Mucosa of stomach (tissue), 1 donor: ENCODE data around the gene EXTL1.

Experiments used
- H3K27me3 ChIP-seq: one replicate; pipeline ENCODE4 v1.7.0; 2013; ENCODE audit warnings: mild to moderate bottlenecking, low read length; ENCODE audit not compliant: control insufficient read depth, insufficient read depth
- H3K36me3 ChIP-seq: one replicate; pipeline ENCODE4 v1.7.0; 2013; ENCODE audit warnings: low read length; ENCODE audit not compliant: control insufficient read depth, insufficient read depth
- H3K4me1 ChIP-seq: one replicate; pipeline ENCODE4 v1.7.0; 2013; ENCODE audit warnings: mild to moderate bottlenecking, low read length; ENCODE audit not compliant: control insufficient read depth, insufficient read depth
- H3K4me3 ChIP-seq: one replicate; pipeline ENCODE4 v1.7.0; 2013; ENCODE audit warnings: low read length
- H3K9ac ChIP-seq: one replicate; pipeline ENCODE4 v1.7.0; 2013; ENCODE audit warnings: mild to moderate bottlenecking, low read length, moderate library complexity
- H3K9me3 ChIP-seq: one replicate; pipeline ENCODE4 v1.7.0; 2013; ENCODE audit warnings: mild to moderate bottlenecking, low read length, moderate library complexity; ENCODE audit not compliant: control insufficient read depth
- donor health status: Pancreatic carcinoma.

The EXTL1 gene

DNA sequence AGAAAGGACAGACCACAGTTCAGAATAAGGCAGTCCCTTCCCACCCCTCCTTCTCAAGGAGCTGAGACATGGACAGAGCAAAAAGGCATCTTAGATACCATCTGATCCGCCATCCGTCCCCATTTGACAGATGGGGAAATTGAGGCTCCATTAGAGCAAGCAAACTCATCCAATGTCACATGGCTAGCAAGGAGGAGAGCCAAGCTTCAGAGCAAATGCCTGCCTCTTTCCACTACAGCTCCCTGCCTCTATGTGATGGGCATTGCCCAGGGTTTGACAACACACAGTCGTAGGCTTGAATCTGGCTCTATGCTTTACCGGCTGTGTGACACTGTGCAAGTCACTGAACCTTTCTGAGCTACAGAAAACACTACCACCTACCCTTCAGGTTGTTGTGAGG, 20.4 kb downstream of the EXTL1 start:
- Histone ChIP-seq H3K27me3 (peaks cover 54% of the 10 kb centered on the region), H3K4me1 (peaks cover 5% of the 10 kb centered on the region), H3K9me3 (no peaks in the 10 kb centered on the region), H3K36me3 (no peaks in the 10 kb centered on the region), H3K9ac (no peak overlapping the region), H3K4me3 (no peak overlapping the region)

DNA sequence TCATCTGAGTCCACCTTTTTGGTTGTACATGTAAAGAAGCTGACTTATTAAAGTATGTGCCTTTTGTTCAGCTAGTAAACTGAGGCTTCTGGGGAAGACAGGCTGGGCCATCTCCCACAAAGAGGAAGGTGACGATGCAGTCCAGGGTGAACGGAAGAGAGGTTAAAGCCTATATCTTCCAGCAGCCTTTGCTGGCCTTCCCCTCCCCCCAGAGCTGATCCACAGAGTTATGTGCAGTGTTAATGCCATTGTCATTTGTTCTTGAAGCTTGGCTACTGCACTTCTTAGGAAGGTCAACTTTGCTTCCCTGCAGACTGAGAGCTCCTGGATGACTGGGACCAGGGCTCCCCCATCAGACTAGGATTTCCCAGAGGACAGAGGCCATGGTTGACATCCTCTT, 22.2 kb downstream of the EXTL1 start:
- Histone ChIP-seq H3K36me3 (no peaks in the 10 kb centered on the region), H3K27me3 (peaks cover 67% of the 10 kb centered on the region), H3K4me1 (peaks cover 5% of the 10 kb centered on the region), H3K9ac (no peak overlapping the region), H3K4me3 (no peak overlapping the region), H3K9me3 (no peaks in the 10 kb centered on the region)

DNA sequence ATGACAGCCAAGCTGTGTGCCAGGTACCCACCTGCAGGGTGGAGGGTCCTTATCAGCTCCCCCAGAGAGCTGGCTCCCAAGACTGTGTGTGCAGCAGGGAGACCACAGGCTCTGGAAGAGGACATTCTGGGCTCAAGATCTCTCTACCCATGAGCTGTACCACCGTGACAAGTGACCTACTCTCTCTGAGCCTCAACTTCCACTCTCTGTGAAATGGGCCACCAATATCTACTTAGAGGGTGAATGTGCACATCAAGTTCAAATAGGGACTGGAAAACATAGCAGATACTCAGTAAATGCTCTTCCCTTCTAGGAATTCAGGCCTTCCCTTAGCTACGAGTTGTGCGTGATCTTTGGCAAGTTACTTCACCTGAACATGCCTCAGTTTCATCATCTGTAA, 22.8 kb downstream of the EXTL1 start:
- no peak overlapping the region for H3K9ac ChIP-seq
- no peaks in the 10 kb centered on the region for H3K36me3 ChIP-seq
- H3K9me3 ChIP-seq, result no peaks in the 10 kb centered on the region
- H3K27me3 ChIP-seq, result peaks cover 71% of the 10 kb centered on the region
- peaks cover 5% of the 10 kb centered on the region for H3K4me1 ChIP-seq
- no peak overlapping the region for H3K4me3 ChIP-seq

DNA sequence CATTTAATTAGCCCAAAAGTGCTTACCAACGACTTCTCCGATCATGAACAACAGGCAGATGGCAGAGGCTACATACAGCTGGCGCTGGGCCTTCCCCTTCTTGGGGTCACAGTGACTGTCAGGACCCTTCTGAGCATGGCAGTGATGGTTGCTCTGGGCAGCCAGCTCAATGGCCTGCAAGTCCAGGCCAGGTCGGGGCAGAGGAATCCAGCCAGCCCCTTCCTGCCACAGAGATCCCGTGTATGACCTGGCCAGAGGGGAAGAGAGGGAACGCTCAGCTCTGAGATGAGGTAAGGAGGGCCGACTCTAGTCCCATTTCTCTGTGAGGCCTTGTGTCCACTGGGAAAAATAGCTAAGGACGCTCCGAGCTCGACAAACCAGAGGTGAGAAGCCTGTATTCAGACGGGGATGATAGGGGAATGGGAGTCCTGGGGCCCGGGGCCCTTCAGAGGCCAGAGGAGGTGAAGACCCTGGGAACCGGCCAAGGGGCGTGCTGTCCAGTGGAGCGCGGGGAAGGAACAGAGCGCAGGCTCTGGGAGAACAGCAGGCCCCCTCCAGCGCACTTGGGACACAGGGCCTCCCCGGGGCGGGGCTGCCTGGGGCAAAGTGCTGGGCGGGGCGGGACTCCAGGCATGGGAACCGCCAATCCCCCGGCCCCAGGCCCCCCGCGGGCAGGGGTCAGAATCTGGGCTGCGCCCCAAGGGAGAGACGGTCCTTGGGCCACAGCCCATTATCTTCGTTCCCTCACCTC, 23.6 kb downstream of the EXTL1 start:
- H3K27me3 ChIP-seq, result peaks cover 77% of the 10 kb centered on the region
- no peaks in the 10 kb centered on the region for H3K9me3 ChIP-seq
- H3K9ac ChIP-seq, result no peak overlapping the region
- no peaks in the 10 kb centered on the region for H3K36me3 ChIP-seq
- no peak overlapping the region for H3K4me3 ChIP-seq
- peaks cover 5% of the 10 kb centered on the region for H3K4me1 ChIP-seq

DNA sequence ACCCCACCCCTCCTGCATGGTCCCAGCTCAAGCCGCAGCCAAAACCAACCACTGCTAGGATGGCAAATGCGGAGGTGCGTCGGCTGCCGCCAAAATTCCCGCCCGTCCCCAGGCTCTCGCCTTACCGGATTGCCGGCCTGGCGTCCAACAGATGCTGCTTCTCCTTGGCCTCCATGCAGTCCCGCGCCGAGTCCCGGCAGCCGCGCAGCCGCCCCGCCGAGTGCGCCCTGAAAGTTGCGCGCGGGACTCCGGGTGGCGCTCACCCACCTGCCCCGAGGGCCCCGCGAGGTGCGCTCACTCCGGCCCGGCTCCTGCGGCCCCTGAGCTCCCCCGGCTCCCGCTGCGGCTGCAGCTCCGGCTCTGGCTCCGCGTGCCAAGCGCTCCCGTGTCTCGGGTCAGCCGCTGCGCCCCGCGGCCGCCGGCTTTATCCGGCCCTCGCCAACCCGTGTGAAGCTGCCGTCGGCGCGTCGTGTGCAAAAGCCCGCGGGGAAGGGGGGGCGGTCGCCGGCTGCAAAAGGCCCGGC, 24.2 kb downstream of the EXTL1 start, which contains the start of gene SLC30A2:
Gene SLC30A2, minus strand, starts transcription at position 397 of the 524 bp plus-strand sequence. Its CDS starts 222 bp downstream, at position 175.
- no peak within 1 kb of the TSS for H3K9ac ChIP-seq
- H3K27me3 ChIP-seq, result peaks cover 77% of the 10 kb centered on the region
- peaks cover 5% of the 10 kb centered on the region for H3K4me1 ChIP-seq
- no peak within 1 kb of the TSS for H3K4me3 ChIP-seq
- H3K9me3 ChIP-seq, result no peaks in the 10 kb centered on the region
- H3K36me3 ChIP-seq, result no peaks in the 10 kb centered on the region

DNA sequence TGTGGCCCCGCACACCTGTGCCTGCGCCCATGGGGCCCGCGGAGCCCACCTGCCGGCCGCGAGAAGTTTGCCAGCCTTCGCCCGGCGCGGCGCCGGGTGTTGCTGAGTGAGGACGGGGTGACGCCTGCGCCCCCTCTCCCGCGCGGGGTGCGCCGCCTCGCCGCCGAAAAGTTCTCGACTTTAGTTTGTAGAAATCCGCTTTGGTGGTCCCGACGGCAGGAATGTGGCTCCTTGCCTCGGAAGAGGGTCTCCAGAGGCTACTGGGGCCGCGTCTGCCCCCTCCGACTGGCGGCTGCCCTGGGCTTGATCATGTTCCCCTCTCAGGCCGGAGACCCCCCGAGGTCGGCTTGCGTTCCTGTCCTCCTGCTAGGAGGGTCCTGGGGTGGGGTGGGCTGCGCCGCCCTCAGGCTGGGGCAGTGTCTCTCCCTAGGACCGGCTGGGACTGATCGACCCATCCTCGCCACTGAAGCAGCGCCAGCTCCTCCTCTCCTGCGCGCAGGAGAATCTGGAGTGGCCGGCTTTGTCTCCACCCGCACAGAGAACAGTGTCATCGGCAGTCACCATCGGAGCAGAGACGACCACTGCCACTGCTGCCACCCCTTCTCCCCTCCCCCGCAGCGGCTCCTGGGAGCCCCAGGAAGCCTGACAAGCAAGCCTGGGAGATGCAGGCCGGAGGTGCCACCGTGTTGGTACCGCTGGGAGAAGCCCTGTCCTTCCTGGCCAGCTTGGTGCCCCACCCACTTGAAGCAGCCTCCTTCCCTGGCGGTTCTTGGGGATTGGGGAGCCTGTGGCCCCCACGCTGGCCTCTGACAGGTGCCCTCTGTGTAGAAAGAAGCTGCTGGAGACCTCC, 24.9 kb downstream of the EXTL1 start:
- Histone ChIP-seq H3K9me3 (no peaks in the 10 kb centered on the region), H3K4me3 (no peak overlapping the region), H3K36me3 (no peaks in the 10 kb centered on the region), H3K9ac (no peak overlapping the region), H3K4me1 (peaks cover 5% of the 10 kb centered on the region), H3K27me3 (peaks cover 76% of the 10 kb centered on the region)

DNA sequence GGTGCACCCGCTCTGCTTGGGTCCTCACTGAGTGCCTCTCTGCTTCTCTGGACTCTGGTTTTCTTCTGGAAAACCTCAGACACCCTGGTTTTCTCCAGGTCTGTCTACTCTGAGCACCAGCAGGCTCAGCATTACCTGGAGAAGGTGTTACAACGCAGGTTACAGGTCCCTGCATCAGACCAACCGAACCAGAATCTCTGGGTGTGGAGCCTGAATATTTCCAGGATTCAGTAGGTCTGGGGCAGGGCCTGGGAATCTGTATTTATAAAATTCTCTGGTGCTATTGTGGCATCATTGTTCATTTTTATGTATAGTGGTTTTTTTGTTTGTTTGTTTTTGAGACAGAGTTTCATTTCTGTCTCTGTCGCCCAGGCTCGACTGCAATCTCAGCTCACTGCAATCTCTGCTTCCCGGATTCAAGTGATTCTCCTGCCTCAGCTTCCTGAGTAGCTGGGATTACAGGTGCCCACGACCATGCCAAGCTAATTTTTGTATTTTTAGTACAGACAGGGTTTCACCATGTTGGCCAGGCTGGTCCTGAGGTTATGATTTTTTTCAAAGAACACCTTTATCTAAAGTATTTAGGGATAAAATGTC, 25.8 kb downstream of the EXTL1 start:
- H3K9ac ChIP-seq, result no peak overlapping the region
- H3K27me3 ChIP-seq, result peaks cover 68% of the 10 kb centered on the region
- H3K4me3 ChIP-seq, result no peak overlapping the region
- no peaks in the 10 kb centered on the region for H3K9me3 ChIP-seq
- H3K36me3 ChIP-seq, result no peaks in the 10 kb centered on the region
- H3K4me1 ChIP-seq, result peaks cover 5% of the 10 kb centered on the region

DNA sequence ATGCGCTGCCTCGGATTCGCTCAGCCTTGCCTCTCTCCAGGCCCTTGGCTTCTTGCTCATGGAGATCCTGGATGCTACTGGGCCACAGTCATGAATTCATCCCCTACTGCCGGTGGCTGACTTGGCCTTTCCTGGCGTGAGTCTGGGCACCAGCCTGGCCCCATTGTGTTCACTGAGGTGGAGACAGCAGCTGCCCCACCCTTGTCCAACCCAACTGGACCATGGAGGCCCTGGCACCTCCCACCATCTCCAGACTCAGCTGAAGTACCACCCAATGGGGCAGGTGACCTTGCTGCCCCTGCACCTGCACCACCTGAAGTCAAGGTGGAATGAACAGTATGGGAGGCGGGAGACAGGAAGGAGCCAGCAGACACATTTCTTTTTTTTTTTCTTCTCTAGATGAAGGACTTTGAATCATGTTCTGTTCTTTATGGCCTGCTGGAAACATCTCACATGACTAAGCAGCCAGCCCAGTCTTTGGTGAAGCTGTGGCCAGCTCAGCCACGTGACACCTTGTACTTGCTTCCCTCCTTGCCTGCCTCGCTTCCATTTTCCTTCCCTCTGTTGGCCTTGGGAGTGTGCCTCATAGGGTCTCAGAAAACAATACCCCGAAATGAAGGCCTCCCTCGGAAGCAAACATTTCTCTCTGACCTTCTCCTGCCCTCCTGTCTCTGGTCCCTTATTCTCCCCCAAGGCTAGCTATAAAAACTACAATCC, 28.1 kb downstream of the EXTL1 start:
- Histone ChIP-seq H3K27me3 (peaks cover 49% of the 10 kb centered on the region), H3K36me3 (no peaks in the 10 kb centered on the region), H3K4me3 (no peak overlapping the region), H3K9ac (no peak overlapping the region), H3K9me3 (no peaks in the 10 kb centered on the region), H3K4me1 (peaks cover 5% of the 10 kb centered on the region)

DNA sequence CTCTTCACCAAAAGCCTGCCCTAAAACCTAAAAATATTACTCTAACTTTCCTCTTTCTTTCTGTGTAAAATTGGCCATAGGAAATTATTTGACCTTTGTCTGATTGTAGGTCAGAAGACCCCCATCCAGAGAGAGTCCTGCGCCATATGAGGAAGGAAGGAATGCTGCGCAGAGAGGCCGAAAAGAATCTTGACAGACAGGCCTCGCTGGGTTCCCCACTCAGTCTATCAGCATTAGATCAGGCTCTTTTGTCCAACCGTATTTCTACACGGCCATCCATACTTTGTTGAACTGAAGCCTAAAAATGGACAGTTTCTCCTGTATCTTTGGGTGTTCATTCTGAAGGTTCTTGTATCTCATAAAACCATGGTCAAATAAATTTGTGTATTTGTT, 28.7 kb downstream of the EXTL1 start:
- H3K9ac ChIP-seq, result no peak overlapping the region
- H3K36me3 ChIP-seq, result no peaks in the 10 kb centered on the region
- H3K4me1 ChIP-seq, result peaks cover 5% of the 10 kb centered on the region
- no peak overlapping the region for H3K4me3 ChIP-seq
- peaks cover 44% of the 10 kb centered on the region for H3K27me3 ChIP-seq
- H3K9me3 ChIP-seq, result no peaks in the 10 kb centered on the region

DNA sequence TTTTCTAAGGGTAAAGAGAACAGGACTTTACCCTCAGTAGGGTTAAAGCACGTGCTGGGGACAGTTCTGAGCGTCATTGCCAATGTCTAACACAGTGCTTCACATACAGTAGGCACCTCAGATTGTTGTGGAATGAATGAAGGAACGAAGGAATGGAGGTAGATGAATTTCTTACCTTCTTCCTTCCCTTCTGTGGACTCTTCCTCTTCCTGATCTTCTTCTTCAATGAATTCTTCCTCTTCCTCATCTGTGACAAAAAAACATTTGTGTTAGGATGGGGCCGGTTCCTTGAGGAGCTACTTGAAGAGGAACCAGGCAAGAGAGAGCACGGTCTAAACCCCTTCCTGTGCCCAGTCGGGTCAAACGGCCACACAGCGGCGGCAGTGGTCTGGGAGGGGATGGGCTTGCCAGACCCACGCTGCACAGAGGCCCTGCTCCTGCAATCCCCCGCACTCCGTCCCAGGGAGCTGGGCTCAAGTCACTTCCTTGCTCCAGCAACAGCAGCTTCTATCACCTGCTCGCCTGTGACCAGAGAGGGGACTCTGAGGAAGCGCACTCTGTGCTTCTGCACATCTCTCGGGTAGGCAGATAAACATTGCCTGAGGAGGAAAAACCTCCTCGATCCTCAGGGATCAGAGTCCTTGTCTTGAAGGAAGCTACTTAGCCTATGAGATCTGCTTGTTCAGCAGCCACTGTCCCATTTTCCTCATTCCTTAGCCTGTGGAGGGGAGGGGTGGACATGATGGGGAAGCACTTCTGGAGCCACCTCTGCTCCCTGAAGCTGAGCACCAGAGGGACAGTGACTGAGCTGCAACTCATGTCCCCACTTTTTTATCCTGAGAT, 32.4 kb downstream of the EXTL1 start:
- Histone ChIP-seq H3K4me1 (no peaks in the 10 kb centered on the region), H3K4me3 (no peak overlapping the region), H3K36me3 (no peaks in the 10 kb centered on the region), H3K9me3 (no peaks in the 10 kb centered on the region), H3K9ac (no peak overlapping the region), H3K27me3 (peaks cover 15% of the 10 kb centered on the region)

DNA sequence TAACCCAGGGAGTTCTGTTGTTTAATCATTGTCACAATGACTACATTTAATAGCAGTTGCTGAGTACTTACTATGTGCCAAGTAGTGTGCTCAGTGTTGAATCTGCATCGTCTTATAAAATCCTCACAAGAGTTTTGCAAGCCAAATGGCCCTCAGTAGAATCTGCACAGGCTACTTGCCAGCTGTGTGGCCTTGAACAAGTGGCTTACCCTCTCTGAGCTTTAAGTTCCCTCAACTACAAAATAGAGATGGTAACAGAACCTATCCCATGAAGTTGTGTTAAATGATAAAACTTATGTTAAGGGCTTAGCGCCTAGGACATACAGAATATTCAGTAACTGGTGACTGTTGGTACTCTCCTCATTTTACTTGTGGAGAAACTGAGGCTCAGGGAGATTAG, 33.5 kb downstream of the EXTL1 start:
- no peak overlapping the region for H3K4me3 ChIP-seq
- peaks cover 4% of the 10 kb centered on the region for H3K27me3 ChIP-seq
- H3K36me3 ChIP-seq, result no peaks in the 10 kb centered on the region
- no peak overlapping the region for H3K9ac ChIP-seq
- H3K9me3 ChIP-seq, result no peaks in the 10 kb centered on the region
- H3K4me1 ChIP-seq, result no peaks in the 10 kb centered on the region
